ENCODE measurements around the gene YIPF4.
"Not testable (repeated sequence)": the region's sequence is repeated elsewhere in the genome, so short reads cannot be mapped to it uniquely, and the experiment has no call there.

YIPF4 gene

GRCh38 chr2:32271063-32271462 lies 6.6 kb upstream of the YIPF4 start:
- Mint-ChIP-seq H3K27me3 (peaks cover 3% of the 10 kb centered on the region), H3K27ac (no peak overlapping the region), H3K36me3 (no peaks in the 10 kb centered on the region), H3K4me3 (no peak overlapping the region), H3K9me3 (no peaks in the 10 kb centered on the region), H3K4me1 (no peaks in the 10 kb centered on the region)

GRCh38 chr2:32272279-32272678 lies 5.4 kb upstream of the YIPF4 start:
- no peak overlapping the region for H3K27ac Mint-ChIP-seq
- H3K9me3 Mint-ChIP-seq = no peaks in the 10 kb centered on the region
- no peak overlapping the region for H3K4me3 Mint-ChIP-seq
- H3K4me1 Mint-ChIP-seq = peaks cover 3% of the 10 kb centered on the region
- peaks cover 3% of the 10 kb centered on the region for H3K27me3 Mint-ChIP-seq
- H3K36me3 Mint-ChIP-seq = no peaks in the 10 kb centered on the region

GRCh38 chr2:32274289-32274688 lies 3.4 kb upstream of the YIPF4 start:
- no peaks in the 10 kb centered on the region for H3K36me3 Mint-ChIP-seq
- peaks cover 12% of the 10 kb centered on the region for H3K4me1 Mint-ChIP-seq
- H3K9me3 Mint-ChIP-seq = no peaks in the 10 kb centered on the region
- peaks cover 3% of the 10 kb centered on the region for H3K27me3 Mint-ChIP-seq
- no peak overlapping the region for H3K4me3 Mint-ChIP-seq
- no peak overlapping the region for H3K27ac Mint-ChIP-seq

GRCh38 chr2:32275790-32276189 lies 1.9 kb upstream of the YIPF4 start:
- peaks cover 16% of the 10 kb centered on the region for H3K4me1 Mint-ChIP-seq
- not testable (repeated sequence) for H3K4me3 Mint-ChIP-seq, H3K36me3 Mint-ChIP-seq

GRCh38 chr2:32277363-32277673 lies 386 bp upstream of the YIPF4 start:
- Mint-ChIP-seq H3K9me3 (no peaks in the 10 kb centered on the region), H3K4me3 (peak overlapping the region; percentile 96), H3K4me1 (peaks cover 24% of the 10 kb centered on the region), H3K27ac (peak overlapping the region; percentile 99), H3K27me3 (peaks cover 3% of the 10 kb centered on the region), H3K36me3 (peaks cover 2% of the 10 kb centered on the region)

More at GRCh38 chr2:32275790-32276189, 1.9 kb upstream of the YIPF4 start:
- not testable (repeated sequence) for H3K27me3 Mint-ChIP-seq, H3K9me3 Mint-ChIP-seq
- peak overlapping the region; percentile 55 for H3K27ac Mint-ChIP-seq

- Mint-ChIP-seq H3K4me1 (peaks cover 31% of the 10 kb centered on the region), H3K27me3 (peaks cover 3% of the 10 kb centered on the region), H3K9me3 (no peaks in the 10 kb centered on the region), H3K36me3 (peaks cover 7% of the 10 kb centered on the region), H3K4me3 (peak overlapping the region; percentile 96), H3K27ac (peak overlapping the region; percentile 80)
Measured at GRCh38 chr2:32278478-32278853, 762 bp downstream of the YIPF4 start.

- Mint-ChIP-seq H3K4me3 (no peak overlapping the region), H3K4me1 (peaks cover 68% of the 10 kb centered on the region), H3K36me3 (peaks cover 20% of the 10 kb centered on the region), H3K9me3 (no peaks in the 10 kb centered on the region), H3K27me3 (no peaks in the 10 kb centered on the region), H3K27ac (peak overlapping the region; percentile 37)
Measured at GRCh38 chr2:32284321-32284720, 6.6 kb downstream of the YIPF4 start.

- Mint-ChIP-seq H3K4me3 (no peak overlapping the region), H3K9me3 (no peaks in the 10 kb centered on the region), H3K27ac (peak overlapping the region; percentile 79), H3K27me3 (no peaks in the 10 kb centered on the region), H3K4me1 (peaks cover 47% of the 10 kb centered on the region), H3K36me3 (peaks cover 17% of the 10 kb centered on the region)
Measured at GRCh38 chr2:32289165-32289999, 11.7 kb downstream of the YIPF4 start.

- Mint-ChIP-seq H3K27me3 (no peaks in the 10 kb centered on the region), H3K36me3 (peaks cover 12% of the 10 kb centered on the region), H3K4me3 (no peak overlapping the region), H3K9me3 (no peaks in the 10 kb centered on the region), H3K27ac (no peak overlapping the region), H3K4me1 (peaks cover 41% of the 10 kb centered on the region)
Measured at GRCh38 chr2:32290000-32290339, 12.3 kb downstream of the YIPF4 start.

GRCh38 chr2:32291746-32292145 lies 14.0 kb downstream of the YIPF4 start:
- H3K27me3 Mint-ChIP-seq = no peaks in the 10 kb centered on the region
- H3K4me3 Mint-ChIP-seq = no peak overlapping the region
- H3K27ac Mint-ChIP-seq = no peak overlapping the region
- peaks cover 18% of the 10 kb centered on the region for H3K36me3 Mint-ChIP-seq
- H3K4me1 Mint-ChIP-seq = peaks cover 27% of the 10 kb centered on the region
- no peaks in the 10 kb centered on the region for H3K9me3 Mint-ChIP-seq

GRCh38 chr2:32293493-32293892 lies 15.8 kb downstream of the YIPF4 start:
- not testable (repeated sequence) for H3K9me3 Mint-ChIP-seq, H3K4me3 Mint-ChIP-seq, H3K27ac Mint-ChIP-seq, H3K27me3 Mint-ChIP-seq
- Mint-ChIP-seq H3K36me3 (peaks cover 17% of the 10 kb centered on the region), H3K4me1 (peaks cover 13% of the 10 kb centered on the region)

- H3K9me3 Mint-ChIP-seq, H3K4me3 Mint-ChIP-seq, H3K27me3 Mint-ChIP-seq, H3K27ac Mint-ChIP-seq, H3K4me1 Mint-ChIP-seq: not testable (repeated sequence)
- H3K36me3 Mint-ChIP-seq = peaks cover 19% of the 10 kb centered on the region
Measured at GRCh38 chr2:32293966-32294562, 16.4 kb downstream of the YIPF4 start.

GRCh38 chr2:32310577-32310976 lies 32.9 kb downstream of the YIPF4 start:
- Mint-ChIP-seq H3K4me1 (no peaks in the 10 kb centered on the region), H3K36me3 (peaks cover 12% of the 10 kb centered on the region), H3K9me3 (no peaks in the 10 kb centered on the region)

GRCh38 chr2:32314886-32315285 lies 37.2 kb downstream of the YIPF4 start:
- no peak overlapping the region for H3K27ac Mint-ChIP-seq
- no peaks in the 10 kb centered on the region for H3K9me3 Mint-ChIP-seq
- no peaks in the 10 kb centered on the region for H3K4me1 Mint-ChIP-seq
- H3K27me3 Mint-ChIP-seq = no peaks in the 10 kb centered on the region
- H3K4me3 Mint-ChIP-seq = no peak overlapping the region
- peaks cover 11% of the 10 kb centered on the region for H3K36me3 Mint-ChIP-seq

More at GRCh38 chr2:32310577-32310976, 32.9 kb downstream of the YIPF4 start:
- H3K4me3 Mint-ChIP-seq = no peak overlapping the region
- no peak overlapping the region for H3K27ac Mint-ChIP-seq
- H3K27me3 Mint-ChIP-seq = no peaks in the 10 kb centered on the region

- H3K36me3 Mint-ChIP-seq = peaks cover 15% of the 10 kb centered on the region
- H3K9me3 Mint-ChIP-seq, H3K4me1 Mint-ChIP-seq, H3K27me3 Mint-ChIP-seq, H3K27ac Mint-ChIP-seq, H3K4me3 Mint-ChIP-seq: not testable (repeated sequence)
Measured at GRCh38 chr2:32328679-32329078, 51.0 kb downstream of the YIPF4 start.

- not testable (repeated sequence) for H3K4me1 Mint-ChIP-seq, H3K4me3 Mint-ChIP-seq, H3K27ac Mint-ChIP-seq, H3K9me3 Mint-ChIP-seq, H3K27me3 Mint-ChIP-seq
- H3K36me3 Mint-ChIP-seq = peaks cover 15% of the 10 kb centered on the region
Measured at GRCh38 chr2:32329180-32329980, 51.7 kb downstream of the YIPF4 start.

All from activated naive CD4-positive, alpha-beta T cell treated with anti-CD3 and anti-CD28 coated beads, Interleukin-2, amount 50 U/mL, for 24 hours (primary cell).